Endothelial cell of umbilical vein (primary cell): ENCODE results near the gene MADCAM1. TPM values are rescaled to one million over a fixed set of nuclear protein-coding genes. Genes with fewer than 3 reads are reported as not detected.

Experiments used
- BruUV-seq: library from RNA; stranded (reverse); fragments of 400-500 nt; replicated peaks from 2 replicates; lab custom pipeline; 2021; lab: Mats Ljungman, UMichigan
- CTCF ChIA-PET: fragments of 300-600, 350-600 bp; sonication (Branson Sonifier 250); formaldehyde crosslinking; loops from one replicate; lab custom pipeline; 2021; ENCODE audit warnings: antibody characterized with exemption, inconsistent platforms; lab: Charles Lee
- POLR2A ChIA-PET: fragments of 300-600, 350-600 bp; sonication (Branson Sonifier 250); formaldehyde crosslinking; loops from one replicate; lab custom pipeline; 2021; ENCODE audit warnings: antibody characterized with exemption, inconsistent platforms; lab: Charles Lee
- DNase-seq: peaks from one replicate; pipeline ENCODE4 v3.0.0-alpha.2; 2011; ENCODE audit warnings: low read depth, low spot score
- FAIRE-seq: peaks from 2 replicates; lab custom pipeline; 2011; peaks lifted over from hg19 to GRCh38; lab: Jason Lieb, UNC
- H2AFZ ChIP-seq: 2 replicates; pipeline ENCODE4 v1.6.0; 2012; ENCODE audit warnings: low read depth, low read length, control low read depth, inconsistent platforms
- H3K27ac ChIP-seq: 2 replicates; pipeline ENCODE4 v1.5.1; 2011; ENCODE audit warnings: low read depth, mild to moderate bottlenecking, control low read depth, low read length, moderate library complexity; ENCODE audit not compliant: insufficient read depth
- H3K27me3 ChIP-seq, 2 experiments: 2 replicates each; pipeline versions ENCODE4 v1.6.0 to v1.6.1; 2011; ENCODE audit warnings: low read length in 2 of 2, mixed read lengths in 1 of 2; ENCODE audit not compliant: control insufficient read depth in 2 of 2, insufficient read depth in 2 of 2
- H3K36me3 ChIP-seq, 2 experiments: 2 replicates in 1 of 2; 3 replicates in 1 of 2; pipeline ENCODE4 v1.5.1; 2011; ENCODE audit warnings: low read length in 2 of 2, mild to moderate bottlenecking in 1 of 2, moderate library complexity in 1 of 2; ENCODE audit not compliant: control insufficient read depth in 2 of 2, insufficient read depth in 2 of 2; ENCODE audit errors: extremely low read depth in 1 of 2
- H3K4me1 ChIP-seq: 3 replicates; pipeline ENCODE4 v1.5.1; 2011; ENCODE audit warnings: mild to moderate bottlenecking, low read length; ENCODE audit not compliant: control insufficient read depth, insufficient read depth; ENCODE audit errors: extremely low read depth
- H3K4me2 ChIP-seq: 2 replicates; pipeline ENCODE4 v1.6.1; 2011; ENCODE audit warnings: low read length, control low read depth, mixed read lengths; ENCODE audit not compliant: insufficient read depth
- H3K4me3 ChIP-seq, 3 experiments: fragments of 200-600 bp in 1 of 3; sonication (generic), shearing (Covaris generic) in 1 of 3; replicated peaks in 1 of 3; 2 replicates each; pipeline ENCODE4 v1.5.1; 2011 to 2016; ENCODE audit warnings: control low read depth in 3 of 3, low read length in 3 of 3, mild to moderate bottlenecking in 2 of 3, inconsistent platforms in 1 of 3, low read depth in 1 of 3, moderate library complexity in 1 of 3; ENCODE audit not compliant: insufficient read depth in 1 of 3
- H3K79me2 ChIP-seq: 2 replicates; pipeline ENCODE4 v1.6.0; 2012; ENCODE audit warnings: low read length, inconsistent platforms; ENCODE audit not compliant: control insufficient read depth, insufficient read depth
- H3K9ac ChIP-seq: replicated peaks from 2 replicates; pipeline ENCODE3; 2011; ENCODE audit warnings: low read length, control low read depth; ENCODE audit not compliant: insufficient read depth; ENCODE audit errors: extremely low read depth
- H3K9me1 ChIP-seq: replicated peaks from 3 replicates; pipeline ENCODE4 v1.6.0; 2011; ENCODE audit warnings: mild to moderate bottlenecking, low read length; ENCODE audit not compliant: control insufficient read depth, insufficient read depth; ENCODE audit errors: extremely low read depth
- H3K9me3 ChIP-seq: replicated peaks from 2 replicates; pipeline ENCODE4 v1.5.1; 2012; ENCODE audit warnings: low read length, inconsistent platforms; ENCODE audit not compliant: control insufficient read depth, insufficient read depth
- H4K20me1 ChIP-seq: replicated peaks from 2 replicates; pipeline ENCODE3; 2011; ENCODE audit warnings: mild to moderate bottlenecking, low read length; ENCODE audit not compliant: control insufficient read depth, insufficient read depth; ENCODE audit errors: extremely low read depth
- CTCF ChIP-seq, 2 donors: IDR thresholded peaks; 1 replicate in 1 of 2; 2 replicates in 1 of 2; pipeline ENCODE4 v1.5.1; 2011; ENCODE audit warnings: low read length in 2 of 2, mild to moderate bottlenecking in 2 of 2, moderate library complexity in 2 of 2, control low read depth in 1 of 2, inconsistent platforms in 1 of 2, low read depth in 1 of 2; ENCODE audit not compliant: insufficient read depth in 1 of 2; ENCODE audit errors: extremely low read depth in 1 of 2
- EZH2 ChIP-seq: IDR thresholded peaks from 2 replicates; pipeline ENCODE4 v1.6.1; 2012; ENCODE audit warnings: borderline replicate concordance, low read depth, mild to moderate bottlenecking, moderate library complexity, low read length, inconsistent platforms; ENCODE audit not compliant: severe bottlenecking
- FOS ChIP-seq: IDR thresholded peaks from 2 replicates; pipeline ENCODE4 v1.6.1; 2011; ENCODE audit warnings: mild to moderate bottlenecking, low read length, moderate library complexity, borderline replicate concordance; ENCODE audit not compliant: insufficient read depth
- GATA2 ChIP-seq: IDR thresholded peaks from 2 replicates; pipeline ENCODE4 v1.7.0; 2011; ENCODE audit warnings: low read depth, mild to moderate bottlenecking, moderate library complexity, mixed read lengths, low read length; ENCODE audit not compliant: insufficient read length, insufficient read depth
- JUN ChIP-seq: IDR thresholded peaks from 2 replicates; pipeline ENCODE4 v1.6.1; 2011; ENCODE audit warnings: borderline replicate concordance, low read depth; ENCODE audit not compliant: insufficient read length, insufficient read depth
- MAX ChIP-seq: IDR thresholded peaks from 2 replicates; pipeline ENCODE4 v1.6.1; 2011; ENCODE audit not compliant: insufficient read depth, insufficient read length
- MYC ChIP-seq: IDR thresholded peaks from one replicate; pipeline ENCODE4 v1.6.1; 2011; ENCODE audit warnings: mild to moderate bottlenecking, low read depth, low read length
- POLR2A ChIP-seq: IDR thresholded peaks from 2 replicates; pipeline ENCODE4 v1.6.1; 2012; ENCODE audit warnings: low read depth, mild to moderate bottlenecking, control low read depth, low read length
- POLR2AphosphoS5 ChIP-seq: IDR thresholded peaks from 2 replicates; pipeline ENCODE4 v1.6.1; 2012; ENCODE audit warnings: low read depth, mild to moderate bottlenecking, control low read depth, low read length, moderate library complexity; ENCODE audit not compliant: insufficient read depth
- dilution Hi-C: fragments of 300-500 bp; cut with MboI; formaldehyde crosslinking; loops from one replicate; pipeline ENCODE4 v1.15.0; 2019; ENCODE audit warnings: low sequenced_read_pairs; ENCODE audit not compliant: extremely low pct_ligation_motif_present
- intact Hi-C: fragments of 100-400 bp; cut with micrococcal nuclease; formaldehyde crosslinking; loops from one replicate; pipeline ENCODE4 v1.10.0; 2022
- polyA plus RNA-seq, 4 experiments: library from polyadenylated mRNA; depleted of rRNA in 3 of 4; stranded (reverse) in 3 of 4; unstranded in 1 of 4; fragments of >200 nt; gene quantifications; 2 replicates each; pipeline versions ENCODE4 v1.2.1 to v1.2.3, GENCODE V29; 2011 to 2012; ENCODE audit warnings: missing spikeins in 1 of 4
- total RNA-seq: library from RNA; stranded (reverse); gene quantifications from 2 replicates; pipeline ENCODE4 v1.2.3, GENCODE V29; 2021

Gene MADCAM1
- total and polyA plus RNA-seq, 2 donors (not counting 3 experiments of a cell fraction or from before 2014, with no cell fraction given) = 0.07 to 0.31 TPM

- dilution Hi-C loops = no loop called here
- ChIA-PET POLR2A (no interaction called here), CTCF (interaction anchor here (1.0 kb wide), 1 partner anchor 36 kb away, joined by 3 read pairs; no protein-coding TSS in a partner anchor)
- intact Hi-C loops = no loop called here
- no peak overlapping the region for H3K9ac ChIP-seq
- no peak overlapping the region for H3K4me3 ChIP-seq
- no peaks in the 10 kb centered on the region for H3K36me3 ChIP-seq
- no peak overlapping the region for H3K4me2 ChIP-seq
- H3K27ac ChIP-seq = no peak overlapping the region
- H3K9me3 ChIP-seq = no peaks in the 10 kb centered on the region
- H2AFZ ChIP-seq = no peak overlapping the region
- no peaks in the 10 kb centered on the region for H3K9me1 ChIP-seq
- TF ChIP-seq MAX = no peak
- no peak for TF ChIP-seq MYC
- TF ChIP-seq CTCF (IDR thresholded peaks at IDR 0.05; ENCODE audit: extremely low read depth in 1 of 2, insufficient read depth in 1 of 2, low read depth in 1 of 2, low read length in 2 of 2) = no peak
- TF ChIP-seq POLR2AphosphoS5 = no peak
- no peak for TF ChIP-seq EZH2
- TF ChIP-seq POLR2A = no peak
- TF ChIP-seq FOS = no peak
- no peak for TF ChIP-seq GATA2
- no peak for TF ChIP-seq JUN
- no TSS peak for BruUV-seq
- H4K20me1 ChIP-seq = no peaks in the 10 kb centered on the region
- H3K79me2 ChIP-seq = no peaks in the 10 kb centered on the region
- no peak for FAIRE-seq
- DNase-seq = no peak
- no peaks in the 10 kb centered on the region for H3K4me1 ChIP-seq
- H3K27me3 ChIP-seq = no peaks in the 10 kb centered on the region
These were observed 21.9 kb upstream of the MADCAM1 start for GRCh38 chr19:474126-475078.
